Middle frontal gyrus (tissue), 1 donor: ENCODE results near the gene TMEM190.
"Not testable (repeated sequence)": the region's sequence is repeated elsewhere in the genome, so short reads cannot be mapped to it uniquely, and the experiment has no call there.

ENCODE experiments used
- DNase-seq: peaks from one replicate; pipeline ENCODE4 v3.0.0-alpha.2; 2015; ENCODE audit warnings: low spot score; ENCODE audit errors: extremely low spot score

TMEM190 gene

GRCh38 chr19:55419103-55419502, 42.5 kb downstream of the TMEM190 start:
- no peak for DNase-seq

GRCh38 chr19:55419624-55420236, 43.1 kb downstream of the TMEM190 start:
- no peak for DNase-seq

GRCh38 chr19:55421281-55421680, 44.7 kb downstream of the TMEM190 start:
- not testable (repeated sequence) for DNase-seq

- no peak for DNase-seq
Measured at GRCh38 chr19:55423225-55424005, 46.8 kb downstream of the TMEM190 start.

- no peak for DNase-seq
Measured at GRCh38 chr19:55424518-55424917, 47.9 kb downstream of the TMEM190 start.

GRCh38 chr19:55426042-55426441, 49.4 kb downstream of the TMEM190 start:
- peak; percentile 74 for DNase-seq
